ENCODE results near the gene ATP6V1B1. TPM values are rescaled to one million over a fixed set of nuclear protein-coding genes. Genes with fewer than 3 reads are reported as not detected.

ATP6V1B1 gene
- total RNA-seq: not detected in 2 replicates

DNA sequence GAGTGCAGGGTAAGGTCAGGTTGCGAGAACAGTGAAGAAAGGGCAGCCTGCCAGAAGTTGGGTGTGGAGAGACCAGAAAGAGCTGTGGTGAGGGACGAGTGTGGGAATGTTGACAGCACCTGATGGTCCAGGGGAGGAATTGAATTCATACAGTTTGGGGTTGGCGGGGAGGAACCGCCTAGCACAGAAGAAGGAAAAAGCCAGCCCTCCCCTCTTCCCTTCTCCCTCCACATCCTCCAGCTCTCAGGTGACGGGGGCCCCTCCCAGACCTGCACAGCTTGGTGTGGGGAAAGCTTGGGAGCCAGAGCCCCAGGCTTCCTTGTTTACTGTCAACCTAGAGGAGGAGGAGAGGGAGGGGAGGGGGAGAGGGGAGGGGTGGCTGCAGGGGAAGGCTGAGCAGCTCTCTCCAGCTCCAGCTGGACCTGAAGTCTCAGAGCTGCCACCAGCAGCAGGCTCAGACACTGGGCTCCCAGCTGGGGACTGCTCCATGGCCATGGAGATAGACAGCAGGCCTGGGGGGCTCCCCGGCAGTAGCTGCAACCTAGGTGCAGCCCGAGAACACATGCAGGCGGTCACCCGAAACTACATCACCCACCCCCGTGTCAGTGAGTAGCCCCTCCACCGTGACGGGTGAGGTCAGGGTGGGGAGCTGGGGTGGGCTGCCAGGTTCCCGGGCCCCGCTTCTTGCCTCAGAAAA, at the start of gene ATP6V1B1:
ATP6V1B1 (plus strand) TSS at position 433 of the 697 bp plus-strand sequence; CDS start at position 488, 55 bp downstream.

DNA sequence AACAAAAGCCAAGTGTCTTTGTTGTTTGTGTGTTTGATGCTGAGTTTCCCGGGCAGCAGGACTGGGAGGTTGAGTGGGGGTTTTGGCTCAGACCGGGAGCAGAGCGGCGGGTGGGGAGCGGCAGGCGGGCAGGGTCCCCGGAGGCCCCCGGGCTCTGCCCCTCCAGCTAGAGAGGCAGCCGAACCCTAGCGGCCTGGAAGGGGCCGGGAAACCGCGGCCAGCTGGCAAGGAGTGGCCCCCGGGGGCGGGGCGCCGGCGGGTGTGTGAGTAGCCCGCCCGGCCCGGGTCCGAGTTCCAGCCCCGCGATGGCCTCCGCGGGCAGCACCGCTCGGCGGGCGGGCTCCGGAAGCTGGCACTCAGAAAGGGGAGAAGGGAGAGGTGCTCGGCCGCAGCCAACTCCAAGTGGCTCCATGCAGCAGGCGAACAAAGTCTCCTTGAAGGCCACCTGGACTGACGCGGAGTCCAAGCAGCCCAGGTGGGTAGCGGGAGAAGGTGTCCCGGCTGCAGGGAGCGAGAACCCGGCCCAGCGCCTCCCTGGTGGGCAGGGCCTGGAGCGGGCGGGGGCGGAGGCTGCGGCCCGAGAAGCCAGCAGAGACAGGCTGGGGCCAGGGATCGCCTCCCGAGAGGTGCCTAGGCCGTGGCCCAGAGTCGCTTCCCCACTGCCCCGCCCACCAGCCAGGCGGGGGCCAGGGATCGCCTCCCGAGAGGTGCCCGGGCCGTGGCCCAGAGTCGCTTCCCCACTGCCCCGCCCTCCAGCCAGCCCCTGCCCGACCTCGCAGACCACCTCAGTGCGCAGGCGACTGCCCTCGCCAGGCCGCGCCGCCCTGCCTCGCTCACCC, 42.9 kb downstream of the ATP6V1B1 start, which contains the start of gene ANKRD53:
ANKRD53 (plus strand) TSS at position 290 of the 839 bp plus-strand sequence; CDS start at position 306, 16 bp downstream.

DNA sequence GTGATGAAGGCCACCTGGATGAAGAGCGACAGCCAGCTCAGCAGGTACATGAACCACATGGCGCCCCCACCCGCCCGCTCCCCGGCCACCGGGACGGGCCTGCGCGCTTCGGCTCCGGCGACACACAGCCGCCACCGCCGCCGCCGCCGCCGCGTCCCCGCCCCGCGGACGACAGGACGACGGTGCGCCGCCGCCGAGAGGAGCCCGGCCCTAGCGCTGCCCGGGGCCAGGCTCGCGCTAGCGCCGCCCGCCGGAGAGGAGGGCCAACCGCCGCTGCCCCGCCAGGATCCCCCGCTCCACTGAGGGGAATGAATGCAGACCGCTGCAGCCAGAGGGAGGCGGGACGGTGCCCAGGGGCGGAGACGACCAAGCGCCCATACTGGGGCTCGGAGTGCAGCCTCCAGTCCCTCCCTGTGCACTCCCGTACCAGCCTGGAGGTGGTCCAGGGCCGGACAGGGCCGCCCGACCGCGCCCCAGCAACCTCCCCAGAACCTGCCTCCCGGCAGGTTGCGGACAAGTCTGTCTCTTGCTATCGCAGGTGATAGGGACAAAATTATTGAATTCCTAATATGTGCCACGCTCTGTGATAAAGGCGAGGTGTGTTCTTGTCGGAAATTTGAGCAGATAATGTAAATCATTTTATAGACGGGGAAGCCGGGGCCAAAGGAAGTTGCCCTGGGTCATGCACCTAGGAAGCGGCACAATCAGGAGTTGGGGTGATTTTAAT, 59.2 kb downstream of the ATP6V1B1 start, which contains the start of gene TEX261:
TEX261 (minus strand) TSS at position 175 of the 727 bp plus-strand sequence; CDS start at position 59, 116 bp downstream.

Other genes with a start within 250 kb of the ATP6V1B1 start
- 2.1 and 23.2 TPM in 2 replicates for gene ADD2, start 167.7 kb upstream of the ATP6V1B1 start, total RNA-seq
- not detected in 2 replicates for gene FIGLA, start 145.3 kb upstream of the ATP6V1B1 start, total RNA-seq
- gene CLEC4F, start 115.3 kb upstream of the ATP6V1B1 start, total RNA-seq: 0.11 and 0.17 TPM in 2 replicates
- gene CD207, start 100.1 kb upstream of the ATP6V1B1 start, total RNA-seq: 0.09 and 0.11 TPM in 2 replicates
- gene VAX2, start 35.3 kb upstream of the ATP6V1B1 start, total RNA-seq: not detected in 2 replicates
- gene ANKRD53, start 42.7 kb downstream of the ATP6V1B1 start, total RNA-seq: 0.26 and 0.33 TPM in 2 replicates
- gene TEX261, start 59.0 kb downstream of the ATP6V1B1 start, total RNA-seq: 28.0 and 28.9 TPM in 2 replicates
- 47.9 and 78.0 TPM in 2 replicates for gene NAGK, start 132.7 kb downstream of the ATP6V1B1 start, total RNA-seq
- gene MCEE, start 194.3 kb downstream of the ATP6V1B1 start, total RNA-seq: 12.7 and 19.8 TPM in 2 replicates
- 11.5 and 17.4 TPM in 2 replicates for gene MPHOSPH10, start 194.7 kb downstream of the ATP6V1B1 start, total RNA-seq